K562 (cell line): ENCODE data around the gene RWDD3. TPM values are rescaled to one million over a fixed set of nuclear protein-coding genes. Genes with fewer than 3 reads are reported as not detected.

Experiments used
- ATAC-seq: fragments of 200-7000 bp; cut with Tn5 transposase; 3 replicates; pipeline ENCODE4 v1.9.1; 2020; ENCODE audit warnings: moderate library complexity
- BruUV-seq: library from RNA; stranded (reverse); fragments of 400-500 nt; replicated peaks from 2 replicates; lab custom pipeline; 2021; lab: Mats Ljungman, UMichigan
- CTCF ChIA-PET: fragments of 300-600 bp; formaldehyde crosslinking; extraction: SDS; loops from one replicate; lab custom pipeline; 2021; ENCODE audit warnings: low intra/inter-chr PET ratio; lab: Yijun Ruan, JAX
- POLR2A ChIA-PET: fragments of 300-600, 350-650 bp; sonication (Branson Sonifier 250); formaldehyde crosslinking; extraction: SDS; loops from one replicate; lab custom pipeline; 2021; ENCODE audit warnings: antibody characterized with exemption, inconsistent platforms; lab: Yijun Ruan, JAX
- DNase-seq, 4 experiments: peaks; one replicate each; pipeline versions ENCODE4 v3.0.0 to v3.0.0-alpha.2; 2011 to 2018; ENCODE audit warnings: low spot score in 3 of 4, mixed read lengths in 3 of 4; ENCODE audit errors: extremely low read depth in 1 of 4
- FAIRE-seq: peaks from 2 replicates; lab custom pipeline; 2011; peaks lifted over from hg19 to GRCh38; lab: Jason Lieb, UNC
- H2AFZ ChIP-seq: 2 replicates; pipeline ENCODE4 v1.6.0; 2011; ENCODE audit warnings: low read depth, low read length, control low read depth, inconsistent platforms
- H3K27ac ChIP-seq: fragments of 200-600 bp; 3 replicates; pipeline ENCODE4 v1.8.0; 2011; ENCODE audit warnings: low read depth, mild to moderate bottlenecking, control low read depth, inconsistent platforms, low read length, moderate library complexity, mixed read lengths; ENCODE audit errors: extremely low read depth
- H3K27me3 ChIP-seq, 2 experiments: fragments of 300-600 bp in 1 of 2; 2 replicates in 1 of 2; 3 replicates in 1 of 2; pipeline versions ENCODE4 v1.6.0 to v1.8.0; 2011; ENCODE audit warnings: inconsistent platforms in 2 of 2, low read length in 2 of 2, mild to moderate bottlenecking in 1 of 2, mixed read lengths in 1 of 2, moderate library complexity in 1 of 2; ENCODE audit not compliant: control insufficient read depth in 2 of 2, insufficient read depth in 2 of 2
- H3K36me3 ChIP-seq: fragments of 300-600 bp; 3 replicates; pipeline ENCODE4 v1.8.0; 2011; ENCODE audit warnings: mild to moderate bottlenecking, low read length, inconsistent platforms; ENCODE audit not compliant: control insufficient read depth, insufficient read depth
- H3K4me1 ChIP-seq, 2 experiments: fragments of 200-600 bp in 1 of 2; replicated peaks in 1 of 2; 2 replicates in 1 of 2; 3 replicates in 1 of 2; pipeline versions ENCODE4 v1.5.1 to v1.8.0; 2011; ENCODE audit warnings: inconsistent platforms in 2 of 2, low read length in 2 of 2, mild to moderate bottlenecking in 1 of 2, mixed read lengths in 1 of 2, moderate library complexity in 1 of 2; ENCODE audit not compliant: control insufficient read depth in 2 of 2, insufficient read depth in 2 of 2
- H3K4me2 ChIP-seq: 2 replicates; pipeline ENCODE4 v1.6.1; 2011; ENCODE audit warnings: low read length, control low read depth, inconsistent platforms, mixed read lengths; ENCODE audit not compliant: insufficient read depth
- H3K4me3 ChIP-seq: fragments of 200-600 bp; sonication (generic), shearing (Covaris generic); 2 replicates; pipeline ENCODE4 v1.5.1; 2016; ENCODE audit warnings: control low read depth, inconsistent platforms
- H3K79me2 ChIP-seq: fragments of 200-600 bp; 3 replicates; pipeline ENCODE4 v1.8.0; 2011; ENCODE audit warnings: low read length, inconsistent platforms; ENCODE audit not compliant: control insufficient read depth, insufficient read depth
- H3K9ac ChIP-seq, 2 experiments: 2 replicates each; pipeline versions ENCODE4 v1.6.0 to v1.6.1; 2011; ENCODE audit warnings: low read depth in 2 of 2, low read length in 2 of 2, control low read depth in 1 of 2, inconsistent platforms in 1 of 2, mild to moderate bottlenecking in 1 of 2, mixed read lengths in 1 of 2; ENCODE audit not compliant: insufficient read depth in 1 of 2
- H3K9me1 ChIP-seq: one replicate; pipeline ENCODE4 v1.6.0; 2011; ENCODE audit warnings: inconsistent platforms, mild to moderate bottlenecking, low read length, moderate library complexity; ENCODE audit not compliant: control insufficient read depth, insufficient read depth
- H3K9me3 ChIP-seq: replicated peaks from 2 replicates; pipeline ENCODE4 v1.5.1; 2011; ENCODE audit warnings: low read depth, low read length, inconsistent platforms; ENCODE audit not compliant: control insufficient read depth, insufficient read depth
- H4K20me1 ChIP-seq: replicated peaks from 2 replicates; pipeline ENCODE4 v1.6.1; 2011; ENCODE audit warnings: low read length, inconsistent platforms, mixed read lengths; ENCODE audit not compliant: control insufficient read depth, insufficient read depth
- BRCA1 ChIP-seq, 2 experiments: fragments of 450-650 bp in 1 of 2; sonication (generic) in 1 of 2; formaldehyde crosslinking in 1 of 2; IDR thresholded peaks; 2 replicates each; pipeline versions ENCODE4 v1.5.0 to v1.6.1; 2017 to 2020; ENCODE audit warnings: mild to moderate bottlenecking in 1 of 2, missing genetic modification reagents in 1 of 2
- BRD4 ChIP-seq: fragments of 200-600 bp; sonication (generic); IDR thresholded peaks from 2 replicates; pipeline ENCODE4 v1.6.1; 2017; ENCODE audit warnings: inconsistent platforms
- BRF1 ChIP-seq: IDR thresholded peaks from 3 replicates; pipeline ENCODE4 v1.6.1; 2011; ENCODE audit warnings: borderline replicate concordance, mild to moderate bottlenecking; ENCODE audit not compliant: insufficient read length; ENCODE audit errors: extremely low read depth
- CBX3 ChIP-seq, 2 experiments: IDR thresholded peaks; 1 replicate in 1 of 2; 2 replicates in 1 of 2; pipeline ENCODE4 v1.6.1; 2012; ENCODE audit warnings: inconsistent platforms in 2 of 2, low read length in 2 of 2, borderline replicate concordance in 1 of 2, control low read depth in 1 of 2
- CBX8 ChIP-seq: fragments of 200-600 bp; sonication (generic); IDR thresholded peaks from 2 replicates; pipeline ENCODE4 v1.6.1; 2012; ENCODE audit warnings: borderline replicate concordance, mixed run types, low read depth, mild to moderate bottlenecking, moderate library complexity, mixed read lengths, low read length, control low read depth, inconsistent platforms; ENCODE audit not compliant: poor library complexity, severe bottlenecking; ENCODE audit errors: extremely low read depth
- CHD1 ChIP-seq: fragments of 200-600 bp; sonication (generic); IDR thresholded peaks from one replicate; pipeline ENCODE4 v1.6.1; 2012; ENCODE audit warnings: mild to moderate bottlenecking, moderate library complexity, low read length, inconsistent platforms
- E2F3 ChIP-seq: fragments of 250-450 bp; sonication (Bioruptor Pico); IDR thresholded peaks from 2 replicates; pipeline ENCODE4 v1.4.0; 2020; ENCODE audit warnings: mild to moderate bottlenecking
- E2F6 ChIP-seq, 2 experiments: IDR thresholded peaks; 2 replicates each; pipeline ENCODE4 v1.6.1; 2011; ENCODE audit warnings: borderline replicate concordance in 1 of 2, control low read depth in 1 of 2, low read depth in 1 of 2, low read length in 1 of 2, mild to moderate bottlenecking in 1 of 2, mixed read lengths in 1 of 2, moderate library complexity in 1 of 2; ENCODE audit not compliant: insufficient read depth in 1 of 2, insufficient read length in 1 of 2, poor library complexity in 1 of 2, severe bottlenecking in 1 of 2; ENCODE audit errors: extremely low read depth in 1 of 2
- EWSR1 ChIP-seq: fragments of 450-650 bp; IDR thresholded peaks from 2 replicates; pipeline ENCODE4 v1.6.1; 2018; ENCODE audit warnings: borderline replicate concordance, mild to moderate bottlenecking, low read depth, moderate library complexity; ENCODE audit not compliant: partially characterized antibody
- FIP1L1 ChIP-seq: fragments of 200-400 bp; formaldehyde crosslinking; IDR thresholded peaks from 2 replicates; pipeline ENCODE4 v1.6.1; 2018; ENCODE audit warnings: mild to moderate bottlenecking, low read depth, low read length; ENCODE audit not compliant: poor library complexity, severe bottlenecking
- FOXA1 ChIP-seq: fragments of 450-650 bp; IDR thresholded peaks from 2 replicates; pipeline ENCODE4 v1.6.1; 2016; ENCODE audit warnings: mild to moderate bottlenecking, borderline replicate concordance
- GTF2A2 ChIP-seq: IDR thresholded peaks from 2 replicates; pipeline ENCODE4 v1.6.1; 2016; ENCODE audit warnings: mild to moderate bottlenecking, missing genetic modification characterization, missing compliant biosample characterization
- MTA2 ChIP-seq: fragments of 450-650 bp; IDR thresholded peaks from 2 replicates; pipeline ENCODE4 v1.6.1; 2016; ENCODE audit warnings: low read depth
- SNIP1 ChIP-seq: fragments of 450-650 bp; IDR thresholded peaks from 2 replicates; pipeline ENCODE4 v1.7.1; 2017; ENCODE audit warnings: low read depth, mild to moderate bottlenecking
- ZBTB8A ChIP-seq: fragments of 450-650 bp; IDR thresholded peaks from 2 replicates; pipeline ENCODE4 v1.6.1; 2018; ENCODE audit warnings: mild to moderate bottlenecking, moderate library complexity; ENCODE audit not compliant: partially characterized antibody
- ZKSCAN3 ChIP-seq: fragments of 250-450 bp; sonication (Bioruptor Pico); IDR thresholded peaks from 2 replicates; pipeline ENCODE4 v1.4.0; 2020
- ZNF12 ChIP-seq: sonication (generic); formaldehyde crosslinking; IDR thresholded peaks from 2 replicates; pipeline ENCODE4 v1.4.0; 2020; ENCODE audit warnings: mild to moderate bottlenecking, missing genetic modification reagents
- ZNF121 ChIP-seq: sonication (generic); formaldehyde crosslinking; conservative IDR thresholded peaks from 2 replicates; pipeline ENCODE4 v1.8.0; 2022; ENCODE audit warnings: missing genetic modification reagents
- ZNF75A ChIP-seq: fragments of 450-650 bp; formaldehyde crosslinking; IDR thresholded peaks from 2 replicates; pipeline ENCODE4 v1.4.0; 2020; ENCODE audit warnings: mild to moderate bottlenecking
- ZNF77 ChIP-seq: fragments of 250-450 bp; sonication (Bioruptor Pico); IDR thresholded peaks from 2 replicates; pipeline ENCODE4 v1.5.0; 2020
- WGBS: fragments of 100-300 bp; shearing (Covaris generic); methylation state at CpG from one replicate; pipeline ENCODE4 v1.1.6; 2016; ENCODE audit warnings: low coverage, mixed read lengths; ENCODE audit not compliant: insufficient coverage; ENCODE audit errors: missing lambda C conversion rate; 5-methylcytosine and 5-hydroxymethylcytosine counted together
- in situ Hi-C: fragments of 300-500 bp; cut with MboI; formaldehyde crosslinking; loops from 4 replicates; pipeline ENCODE4 v1.15.0; 2018; ENCODE audit warnings: inconsistent platforms, mixed read lengths
- intact Hi-C: fragments of 100-400 bp; cut with micrococcal nuclease; formaldehyde crosslinking; loops from 2 replicates; pipeline ENCODE4 v1.14.2; 2022
- polyA plus RNA-seq, 8 experiments: library from polyadenylated mRNA; depleted of rRNA in 4 of 8; stranded (reverse) in 5 of 8; unstranded in 3 of 8; fragments of >200 nt; fragmentation: Nextera tagmentation in 2 of 8; fragmentation: Illumina TruSeq in 1 of 8; extraction: Ambion mirVana in 2 of 8; extraction: Trizol in 1 of 8; gene quantifications; 2 replicates each; pipeline versions ENCODE4 v1.2.1 to v1.2.3, GENCODE V29; 2011 to 2014; ENCODE audit warnings: inconsistent platforms in 1 of 8, missing spikeins in 1 of 8
- total RNA-seq, 7 experiments: library from RNA; depleted of rRNA in 6 of 7; stranded (reverse); fragments of >200 nt in 6 of 7; fragmentation: Illumina TruSeq in 2 of 7; extraction: Trizol in 2 of 7; gene quantifications; 2 replicates each; pipeline versions ENCODE4 v1.2.1 to v1.2.3, GENCODE V29; 2011 to 2021; ENCODE audit warnings: low replicate concordance in 1 of 7

Gene RWDD3
- total and polyA plus RNA-seq, 9 of the 15 experiments (the other 6 are each of a cell fraction or from before 2014, with no cell fraction given) = 21.6 to 65.0 (median 34.9) TPM

- no peak for TF ChIP-seq EWSR1
- TF ChIP-seq BRCA1 (IDR thresholded peaks at IDR 0.05) = no peak
- TF ChIP-seq BRCA1 (CRISPR knock-in tag; IDR thresholded peaks at IDR 0.05) = no peak
- no peak for TF ChIP-seq CBX3 (IDR thresholded peaks at IDR 0.05; ENCODE audit: borderline replicate concordance in 1 of 2, low read length in 2 of 2)
- TF ChIP-seq E2F6 (IDR thresholded peaks at IDR 0.05; ENCODE audit: borderline replicate concordance in 1 of 2, extremely low read depth in 1 of 2, insufficient read depth in 1 of 2, insufficient read length in 1 of 2, low read depth in 1 of 2, low read length in 1 of 2, poor library complexity in 1 of 2, severe bottlenecking in 1 of 2) = no peak
- TF ChIP-seq E2F3 (CRISPR knock-in tag) = no peak
Observed at GRCh38 chr1:95226781-95227660, 7.0 kb upstream of the RWDD3 start (continued).

DNA sequence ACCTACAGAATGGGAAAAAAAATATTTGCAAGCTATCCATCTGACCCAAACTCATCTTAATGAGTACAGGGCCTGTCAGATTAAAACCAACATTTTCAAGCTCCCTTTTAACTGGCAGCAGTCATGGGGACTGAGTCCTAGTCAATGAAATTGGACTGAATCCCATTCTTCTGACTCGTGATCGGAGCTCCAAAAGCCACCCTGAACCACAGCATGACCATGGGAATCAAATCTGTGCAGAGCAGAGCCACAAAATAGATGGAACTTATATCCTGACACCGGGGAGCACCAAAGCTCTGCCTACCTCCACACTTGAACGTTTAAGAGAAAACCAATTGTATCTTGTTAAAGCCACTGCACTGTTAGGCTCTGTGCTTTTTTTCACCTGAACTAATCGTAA lies 5.0 kb upstream of the RWDD3 start:
- Histone ChIP-seq H3K9me1 (no peaks in the 10 kb centered on the region), H3K27me3 (no peaks in the 10 kb centered on the region), H3K36me3 (no peaks in the 10 kb centered on the region), H3K4me3 (no peak overlapping the region), H3K4me2 (no peak overlapping the region), H3K4me1 (peaks cover 8 to 11% of the 10 kb centered on the region in 2 experiments; a peak in 4 of 5 replicates), H3K9me3 (no peaks in the 10 kb centered on the region), H3K9ac (no peak overlapping the region), H3K79me2 (peaks cover under 1% of the 10 kb centered on the region; the same call in 1 of the 3 replicates), H4K20me1 (no peaks in the 10 kb centered on the region), H3K27ac (no peak overlapping the region), H2AFZ (no peak overlapping the region)
- BruUV-seq = no TSS peak
- no peak for ATAC-seq
- intact Hi-C loops (no loop called here), in situ Hi-C loops (no loop called here)
- POLR2A ChIA-PET = no interaction called here
- no peak for FAIRE-seq
- CTCF ChIA-PET = no interaction called here
- WGBS = 35% methylated on average over 5 of the region's 5 CpGs
- DNase-seq = no peak
- TF ChIP-seq CBX8 (no peak), ZNF12 (no peak), CHD1 (no peak), ZNF121 (CRISPR knock-in tag) (no peak), ZNF77 (no peak), ZNF75A (CRISPR knock-in tag) (no peak), MTA2 (no peak), ZKSCAN3 (CRISPR knock-in tag) (no peak), SNIP1 (no peak), GTF2A2 (tag) (no peak), FOXA1 (no peak), ZBTB8A (no peak), BRD4 (no peak), BRF1 (no peak), FIP1L1 (no peak)
